Measurements from ENCODE around the gene KIF17.
A peak's percentile ranks its signal among the peaks of the same experiment; 100 is the strongest.

The KIF17 gene

DNA sequence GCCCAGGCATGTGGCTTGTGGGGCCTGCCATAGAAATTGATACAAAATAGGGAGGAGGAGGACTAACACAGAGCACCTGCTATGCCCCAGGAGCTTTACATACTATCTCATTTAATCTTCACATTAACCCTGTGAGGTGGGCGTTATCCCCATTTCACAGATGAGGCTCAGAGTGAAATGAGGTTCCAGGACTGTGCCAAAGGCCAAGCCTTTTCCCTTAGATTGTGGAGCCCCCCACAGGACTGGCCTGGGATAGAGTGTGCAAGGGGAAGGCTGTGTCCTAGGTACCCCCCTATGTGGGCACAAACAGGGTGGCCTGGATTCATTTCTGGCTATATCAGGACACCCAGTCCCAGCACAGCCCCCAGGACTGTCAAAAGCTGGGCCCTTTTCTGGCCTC is 54.4 kb downstream of the KIF17 start:
- Histone ChIP-seq H3K36me3 (ENCODE audit: control insufficient read depth, insufficient read depth, low read length) (no peaks in the 10 kb centered on the region), H3K9ac (ENCODE audit: low read depth, low read length) (no peak overlapping the region), H3K4me1 (ENCODE audit: control insufficient read depth, insufficient read depth, low read length) (no peaks in the 10 kb centered on the region), H3K27me3 (ENCODE audit: control insufficient read depth, insufficient read depth, low read length) (no peaks in the 10 kb centered on the region), H3K4me3 (ENCODE audit: low read depth, low read length) (no peak overlapping the region), H3K9me3 (ENCODE audit: control insufficient read depth, insufficient read depth, low read length) (no peaks in the 10 kb centered on the region)

DNA sequence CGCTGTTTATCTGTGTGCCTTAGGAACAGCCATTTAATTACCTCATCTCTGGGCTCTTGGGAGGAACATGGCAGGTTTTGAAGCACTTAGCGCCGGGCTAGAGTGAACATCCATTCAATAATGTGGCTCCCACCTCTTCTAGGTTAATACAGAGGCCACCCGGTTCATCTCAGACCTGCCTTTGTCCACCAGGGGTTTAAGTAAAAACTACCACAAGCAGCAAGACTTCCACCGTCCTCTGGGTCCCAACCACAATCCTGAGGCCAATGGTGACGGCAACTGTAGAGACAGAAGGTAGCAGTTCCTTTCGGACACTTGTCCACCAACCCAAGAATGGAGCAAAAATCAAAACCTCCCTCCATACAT is 55.7 kb downstream of the KIF17 start:
- Histone ChIP-seq H3K36me3 (ENCODE audit: control insufficient read depth, insufficient read depth, low read length) (peaks cover 11% of the 10 kb centered on the region), H3K4me3 (ENCODE audit: low read depth, low read length) (peak overlapping the region; percentile 64), H3K4me1 (ENCODE audit: control insufficient read depth, insufficient read depth, low read length) (no peaks in the 10 kb centered on the region), H3K9ac (ENCODE audit: low read depth, low read length) (peak overlapping the region; percentile 70), H3K27me3 (ENCODE audit: control insufficient read depth, insufficient read depth, low read length) (no peaks in the 10 kb centered on the region), H3K9me3 (ENCODE audit: control insufficient read depth, insufficient read depth, low read length) (no peaks in the 10 kb centered on the region)

DNA sequence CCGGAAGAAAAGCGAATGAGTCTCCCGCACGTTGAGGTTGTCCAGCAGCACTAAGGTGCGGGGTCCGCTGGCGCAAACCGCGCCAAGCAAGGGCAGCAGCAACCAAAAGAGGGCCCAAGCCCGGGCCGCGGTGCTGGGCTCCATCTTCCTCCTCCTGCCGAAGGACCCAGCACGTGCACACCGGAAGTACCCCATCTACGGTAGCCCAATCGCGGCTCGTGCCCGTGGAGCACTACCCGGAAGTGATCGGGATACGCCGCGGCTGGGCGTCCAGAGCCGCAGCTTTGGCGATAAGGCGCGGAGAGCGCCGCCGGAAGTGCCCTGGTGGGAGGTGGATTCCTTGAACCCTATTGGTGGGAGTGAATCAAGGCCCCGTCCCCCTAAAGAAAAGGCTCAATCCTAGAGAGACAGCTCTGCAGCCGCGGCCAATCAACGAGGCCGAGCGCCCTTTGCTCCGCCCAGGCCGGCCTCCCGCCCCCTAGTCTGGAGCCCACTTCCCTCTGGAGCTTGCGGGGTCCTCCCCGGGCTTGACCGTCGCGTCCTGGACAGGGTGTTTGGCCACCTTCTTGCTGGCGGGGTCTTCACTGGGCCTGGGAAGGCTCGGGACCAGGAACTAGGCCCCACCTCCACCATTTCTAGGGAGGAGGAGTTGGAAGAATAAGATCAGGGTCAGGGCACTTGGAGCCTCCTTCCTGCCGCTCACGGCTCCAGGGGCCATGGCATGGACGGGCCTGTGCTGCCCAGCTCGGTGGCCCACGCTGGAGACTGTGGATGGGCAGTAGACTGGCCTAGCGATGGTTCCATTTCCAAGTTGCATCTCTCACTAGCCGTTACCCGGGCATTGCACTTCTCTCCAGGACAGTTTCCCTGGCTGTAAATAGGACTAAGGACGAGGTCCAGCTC is 56.3 kb downstream of the KIF17 start, which contains the start of gene DDOST:
Gene DDOST, minus strand, starts transcription at position 163 of the 903 bp plus-strand sequence. Its CDS starts 19 bp downstream, at position 144.
- Histone ChIP-seq H3K36me3 (ENCODE audit: control insufficient read depth, insufficient read depth, low read length) (peaks cover 16% of the 10 kb centered on the region), H3K9ac (ENCODE audit: low read depth, low read length) (peak within 1 kb of the TSS; percentile 87), H3K4me1 (ENCODE audit: control insufficient read depth, insufficient read depth, low read length) (no peaks in the 10 kb centered on the region), H3K9me3 (ENCODE audit: control insufficient read depth, insufficient read depth, low read length) (no peaks in the 10 kb centered on the region), H3K4me3 (ENCODE audit: low read depth, low read length) (peak within 1 kb of the TSS; percentile 94), H3K27me3 (ENCODE audit: control insufficient read depth, insufficient read depth, low read length) (no peaks in the 10 kb centered on the region)

DNA sequence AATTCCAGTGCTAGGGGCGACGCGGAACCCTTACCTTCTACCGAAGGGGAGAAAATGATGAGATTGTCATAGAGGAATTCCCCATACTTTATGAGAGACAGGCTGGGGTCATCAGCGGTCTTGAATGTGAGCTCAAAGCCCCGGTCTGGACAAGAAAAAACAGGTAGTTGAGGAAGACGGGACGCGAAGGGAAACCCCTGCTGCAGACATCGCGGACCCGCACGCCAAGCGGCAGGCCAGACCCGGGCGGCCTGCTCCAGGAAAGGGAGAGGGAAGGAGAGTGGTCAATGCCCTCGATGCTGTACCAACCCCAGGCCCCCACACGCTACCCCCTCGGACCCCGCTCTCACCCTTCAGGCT is 57.0 kb downstream of the KIF17 start:
- H3K36me3 ChIP-seq (ENCODE audit: control insufficient read depth, insufficient read depth, low read length): peaks cover 22% of the 10 kb centered on the region

DNA sequence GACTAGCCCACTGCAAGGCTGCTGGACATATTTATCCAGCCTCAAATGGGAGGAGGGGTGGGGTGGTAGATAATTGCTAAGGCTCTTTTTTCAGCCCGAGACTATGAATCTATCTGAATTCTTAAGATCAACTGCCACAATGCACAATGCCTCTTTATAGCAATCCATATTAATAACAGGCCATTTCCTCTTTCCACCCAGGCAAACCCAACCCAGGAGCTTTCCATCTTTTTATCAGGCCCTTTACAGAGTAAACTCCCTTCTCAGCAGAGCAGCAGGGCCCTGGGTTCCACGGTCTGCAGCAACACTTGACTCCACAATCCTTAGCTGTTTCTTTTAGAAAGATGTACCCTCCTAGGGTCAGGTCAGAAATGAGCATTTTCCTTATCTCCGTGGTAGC is 57.4 kb downstream of the KIF17 start:
- peak overlapping the region; percentile 87 for H3K9ac ChIP-seq (ENCODE audit: low read depth, low read length)
- H3K9me3 ChIP-seq (ENCODE audit: control insufficient read depth, insufficient read depth, low read length): no peaks in the 10 kb centered on the region
- H3K27me3 ChIP-seq (ENCODE audit: control insufficient read depth, insufficient read depth, low read length): no peaks in the 10 kb centered on the region
- H3K4me1 ChIP-seq (ENCODE audit: control insufficient read depth, insufficient read depth, low read length): no peaks in the 10 kb centered on the region
- H3K36me3 ChIP-seq (ENCODE audit: control insufficient read depth, insufficient read depth, low read length): peaks cover 27% of the 10 kb centered on the region
- peak overlapping the region; percentile 94 for H3K4me3 ChIP-seq (ENCODE audit: low read depth, low read length)

More for the DNA sequence above, 57.0 kb downstream of the KIF17 start:
- Histone ChIP-seq H3K4me3 (ENCODE audit: low read depth, low read length) (peak overlapping the region; percentile 94), H3K4me1 (ENCODE audit: control insufficient read depth, insufficient read depth, low read length) (no peaks in the 10 kb centered on the region), H3K27me3 (ENCODE audit: control insufficient read depth, insufficient read depth, low read length) (no peaks in the 10 kb centered on the region), H3K9ac (ENCODE audit: low read depth, low read length) (peak overlapping the region; percentile 87), H3K9me3 (ENCODE audit: control insufficient read depth, insufficient read depth, low read length) (no peaks in the 10 kb centered on the region)

DNA sequence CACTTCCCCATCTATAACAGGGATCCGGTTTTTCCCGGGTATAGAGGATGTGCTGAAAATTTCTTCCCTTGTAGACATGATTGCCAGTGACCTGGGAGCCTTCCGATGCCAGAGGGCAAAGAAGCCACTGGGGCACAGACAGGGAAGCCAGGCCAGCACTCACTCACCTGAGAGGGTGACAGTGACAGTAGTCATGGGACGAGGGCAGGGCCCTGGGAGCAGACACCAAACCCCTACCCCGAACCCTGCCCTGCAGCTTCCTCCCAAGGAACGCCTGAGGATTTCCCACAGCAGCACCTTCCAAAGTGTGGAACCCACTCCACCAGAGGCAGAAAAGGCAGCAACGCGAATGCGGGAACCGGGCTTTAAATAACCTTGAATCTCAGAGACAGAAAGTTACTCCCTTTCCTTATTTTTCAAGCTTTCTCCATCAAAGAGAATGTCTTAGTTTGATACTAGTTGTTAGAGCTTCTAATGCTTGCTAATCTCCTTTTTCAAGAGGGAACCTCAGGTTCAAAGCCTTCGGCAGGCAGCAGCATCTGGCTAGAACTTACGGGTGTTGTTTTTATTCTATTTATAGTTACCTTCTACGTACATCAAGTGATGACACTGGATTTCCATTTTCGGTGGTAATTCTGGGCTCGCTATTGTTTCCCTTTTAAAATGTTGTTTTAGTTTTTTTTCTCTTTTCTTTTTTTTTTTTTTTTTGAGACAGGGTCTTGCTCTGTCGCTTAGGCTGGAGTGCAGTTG is 59.5 kb downstream of the KIF17 start:
- Histone ChIP-seq H3K9me3 (ENCODE audit: control insufficient read depth, insufficient read depth, low read length) (no peaks in the 10 kb centered on the region), H3K9ac (ENCODE audit: low read depth, low read length) (no peak overlapping the region), H3K4me1 (ENCODE audit: control insufficient read depth, insufficient read depth, low read length) (no peaks in the 10 kb centered on the region), H3K36me3 (ENCODE audit: control insufficient read depth, insufficient read depth, low read length) (peaks cover 41% of the 10 kb centered on the region), H3K4me3 (ENCODE audit: low read depth, low read length) (no peak overlapping the region), H3K27me3 (ENCODE audit: control insufficient read depth, insufficient read depth, low read length) (no peaks in the 10 kb centered on the region)

DNA sequence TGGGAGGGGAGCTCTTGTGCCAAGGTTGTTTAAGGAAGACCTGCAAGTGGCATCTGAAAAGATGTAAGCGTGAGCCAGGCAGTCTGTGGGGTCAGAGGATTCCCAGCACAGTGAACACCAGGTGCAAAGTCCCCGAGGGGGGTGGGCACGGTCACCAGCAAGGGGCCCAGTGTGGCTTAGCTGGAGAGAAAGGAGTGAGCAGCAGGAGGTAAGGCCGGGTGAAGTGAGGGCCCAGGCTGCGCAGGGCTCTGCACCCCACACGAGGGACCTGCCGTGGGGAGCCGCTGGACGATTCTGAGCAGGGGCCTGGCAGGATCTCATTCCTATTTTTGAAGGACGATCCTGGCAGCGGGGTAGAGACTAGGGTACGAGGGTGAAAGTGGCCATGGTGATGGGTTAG is 60.8 kb downstream of the KIF17 start:
- H3K4me3 ChIP-seq (ENCODE audit: low read depth, low read length): no peak overlapping the region
- no peaks in the 10 kb centered on the region for H3K27me3 ChIP-seq (ENCODE audit: control insufficient read depth, insufficient read depth, low read length)
- H3K4me1 ChIP-seq (ENCODE audit: control insufficient read depth, insufficient read depth, low read length): no peaks in the 10 kb centered on the region
- H3K9me3 ChIP-seq (ENCODE audit: control insufficient read depth, insufficient read depth, low read length): no peaks in the 10 kb centered on the region
- H3K9ac ChIP-seq (ENCODE audit: low read depth, low read length): no peak overlapping the region
- peaks cover 54% of the 10 kb centered on the region for H3K36me3 ChIP-seq (ENCODE audit: control insufficient read depth, insufficient read depth, low read length)

DNA sequence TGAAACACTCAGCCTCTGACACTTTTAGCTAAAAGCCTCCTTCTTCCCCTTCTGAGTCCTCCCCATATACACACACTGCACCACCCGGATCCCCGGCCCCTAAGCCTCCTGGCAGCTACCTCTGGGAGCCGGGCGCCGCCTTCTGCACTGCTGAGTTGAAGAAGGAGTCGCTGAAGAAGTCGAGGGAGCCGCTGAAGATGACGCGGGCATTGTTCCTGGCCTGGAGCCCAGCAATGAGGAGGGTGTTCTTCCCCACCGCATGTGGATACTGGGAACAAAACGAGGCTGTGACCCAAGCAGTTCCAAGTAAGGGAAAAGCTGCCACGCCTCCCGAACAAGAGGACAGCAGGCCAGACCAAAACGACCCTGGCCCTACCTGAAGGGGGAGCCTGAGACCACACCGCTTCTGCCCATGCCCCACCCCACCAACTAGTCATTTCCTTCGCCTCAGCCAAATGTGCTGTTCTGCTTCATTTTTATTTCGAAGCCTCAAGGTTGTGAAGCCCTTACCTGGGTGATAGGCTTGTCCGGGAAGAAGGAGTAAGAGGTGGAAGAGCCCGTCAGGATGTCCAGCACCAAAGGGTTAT is 63.6 kb downstream of the KIF17 start:
- Histone ChIP-seq H3K9me3 (ENCODE audit: control insufficient read depth, insufficient read depth, low read length) (no peaks in the 10 kb centered on the region), H3K4me3 (ENCODE audit: low read depth, low read length) (no peak overlapping the region), H3K36me3 (ENCODE audit: control insufficient read depth, insufficient read depth, low read length) (peaks cover 54% of the 10 kb centered on the region), H3K4me1 (ENCODE audit: control insufficient read depth, insufficient read depth, low read length) (no peaks in the 10 kb centered on the region), H3K27me3 (ENCODE audit: control insufficient read depth, insufficient read depth, low read length) (no peaks in the 10 kb centered on the region), H3K9ac (ENCODE audit: low read depth, low read length) (no peak overlapping the region)

DNA sequence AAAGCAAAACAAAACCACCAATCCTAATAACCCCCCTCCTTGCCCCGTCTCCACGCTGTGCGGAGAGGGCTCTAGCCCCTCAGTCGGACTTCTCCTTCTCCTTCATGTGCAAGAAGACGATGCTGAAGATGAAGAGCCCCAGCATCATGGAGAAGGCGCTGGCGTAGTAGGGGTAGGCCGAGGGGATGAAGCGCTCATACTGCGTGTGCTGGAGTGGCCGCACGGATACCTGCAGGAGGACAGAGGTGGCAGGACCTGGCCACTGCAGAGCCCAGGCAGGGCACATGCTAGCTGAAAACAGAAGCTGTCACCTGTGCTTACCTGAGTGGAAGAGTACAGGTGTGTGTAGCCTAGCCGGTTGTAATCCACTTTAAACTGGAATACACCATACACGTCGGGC is 65.5 kb downstream of the KIF17 start:
- peaks cover 54% of the 10 kb centered on the region for H3K36me3 ChIP-seq (ENCODE audit: control insufficient read depth, insufficient read depth, low read length)
- H3K9ac ChIP-seq (ENCODE audit: low read depth, low read length): no peak overlapping the region
- H3K4me3 ChIP-seq (ENCODE audit: low read depth, low read length): no peak overlapping the region
- no peaks in the 10 kb centered on the region for H3K4me1 ChIP-seq (ENCODE audit: control insufficient read depth, insufficient read depth, low read length)
- H3K9me3 ChIP-seq (ENCODE audit: control insufficient read depth, insufficient read depth, low read length): no peaks in the 10 kb centered on the region
- no peaks in the 10 kb centered on the region for H3K27me3 ChIP-seq (ENCODE audit: control insufficient read depth, insufficient read depth, low read length)

DNA sequence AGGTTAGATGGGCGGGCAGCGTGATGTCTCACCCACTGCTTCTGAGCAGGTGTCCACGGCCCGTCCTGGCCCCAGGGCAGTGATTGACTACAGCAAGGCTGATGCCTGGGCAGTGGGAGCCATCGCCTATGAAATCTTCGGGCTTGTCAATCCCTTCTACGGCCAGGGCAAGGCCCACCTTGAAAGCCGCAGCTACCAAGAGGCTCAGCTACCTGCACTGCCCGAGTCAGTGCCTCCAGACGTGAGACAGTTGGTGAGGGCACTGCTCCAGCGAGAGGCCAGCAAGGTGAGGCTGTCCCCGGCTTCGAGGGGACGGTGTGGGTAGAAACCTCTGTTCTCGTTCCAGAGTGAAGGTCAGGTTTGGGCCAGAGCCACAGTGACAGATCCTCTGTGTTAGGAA is 68.9 kb downstream of the KIF17 start:
- no peaks in the 10 kb centered on the region for H3K27me3 ChIP-seq (ENCODE audit: control insufficient read depth, insufficient read depth, low read length)
- H3K4me3 ChIP-seq (ENCODE audit: low read depth, low read length): no peak overlapping the region
- peaks cover 27% of the 10 kb centered on the region for H3K36me3 ChIP-seq (ENCODE audit: control insufficient read depth, insufficient read depth, low read length)
- no peaks in the 10 kb centered on the region for H3K4me1 ChIP-seq (ENCODE audit: control insufficient read depth, insufficient read depth, low read length)
- no peaks in the 10 kb centered on the region for H3K9me3 ChIP-seq (ENCODE audit: control insufficient read depth, insufficient read depth, low read length)
- H3K9ac ChIP-seq (ENCODE audit: low read depth, low read length): no peak overlapping the region

DNA sequence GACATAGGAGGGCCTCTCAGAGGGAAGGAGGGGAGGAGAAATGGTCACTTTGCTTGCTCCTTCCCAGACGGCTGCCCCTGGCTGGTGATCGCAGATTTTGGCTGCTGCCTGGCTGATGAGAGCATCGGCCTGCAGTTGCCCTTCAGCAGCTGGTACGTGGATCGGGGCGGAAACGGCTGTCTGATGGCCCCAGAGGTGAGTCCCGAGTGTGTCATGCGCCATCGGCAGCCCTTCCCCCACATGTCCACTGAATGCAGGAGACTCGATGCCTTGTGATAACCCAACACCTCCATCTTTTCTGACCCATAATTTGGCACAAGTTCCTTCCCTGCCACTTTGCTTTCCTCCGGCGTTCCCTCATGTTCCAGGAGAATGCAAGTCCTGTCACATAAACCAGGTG is 69.4 kb downstream of the KIF17 start:
- peaks cover 22% of the 10 kb centered on the region for H3K36me3 ChIP-seq (ENCODE audit: control insufficient read depth, insufficient read depth, low read length)
- no peak overlapping the region for H3K4me3 ChIP-seq (ENCODE audit: low read depth, low read length)
- no peaks in the 10 kb centered on the region for H3K4me1 ChIP-seq (ENCODE audit: control insufficient read depth, insufficient read depth, low read length)
- H3K27me3 ChIP-seq (ENCODE audit: control insufficient read depth, insufficient read depth, low read length): no peaks in the 10 kb centered on the region
- H3K9me3 ChIP-seq (ENCODE audit: control insufficient read depth, insufficient read depth, low read length): no peaks in the 10 kb centered on the region
- H3K9ac ChIP-seq (ENCODE audit: low read depth, low read length): no peak overlapping the region
